Hepatocyte (in vitro differentiated cells): ENCODE data around the gene RFPL2.
"Not testable (repeated sequence)": the region's sequence is repeated elsewhere in the genome, so short reads cannot be mapped to it uniquely, and the experiment has no call there.

Experiments
- EZH2 ChIP-seq: fragments of 200-600 bp; sonication (generic); IDR thresholded peaks from 2 replicates; pipeline ENCODE4 v1.6.1; 2016; ENCODE audit warnings: antibody characterized with exemption, mild to moderate bottlenecking, borderline replicate concordance
- EZH2phosphoT487 ChIP-seq: fragments of 200-600 bp; sonication (generic); IDR thresholded peaks from one replicate; pipeline ENCODE4 v1.6.1; 2018; ENCODE audit warnings: antibody characterized with exemption, mild to moderate bottlenecking, low read depth, moderate library complexity; ENCODE audit not compliant: unreplicated experiment, severe bottlenecking
- TF ChIP-seq, protein P1 (sequence below): fragments of 200-600 bp; sonication (generic); IDR thresholded peaks from 2 replicates; pipeline ENCODE4 v1.5.1; 2016; ENCODE audit warnings: antibody characterized with exemption, mild to moderate bottlenecking; ENCODE audit not compliant: poor library complexity

- TF ChIP-seq, protein P1, sequence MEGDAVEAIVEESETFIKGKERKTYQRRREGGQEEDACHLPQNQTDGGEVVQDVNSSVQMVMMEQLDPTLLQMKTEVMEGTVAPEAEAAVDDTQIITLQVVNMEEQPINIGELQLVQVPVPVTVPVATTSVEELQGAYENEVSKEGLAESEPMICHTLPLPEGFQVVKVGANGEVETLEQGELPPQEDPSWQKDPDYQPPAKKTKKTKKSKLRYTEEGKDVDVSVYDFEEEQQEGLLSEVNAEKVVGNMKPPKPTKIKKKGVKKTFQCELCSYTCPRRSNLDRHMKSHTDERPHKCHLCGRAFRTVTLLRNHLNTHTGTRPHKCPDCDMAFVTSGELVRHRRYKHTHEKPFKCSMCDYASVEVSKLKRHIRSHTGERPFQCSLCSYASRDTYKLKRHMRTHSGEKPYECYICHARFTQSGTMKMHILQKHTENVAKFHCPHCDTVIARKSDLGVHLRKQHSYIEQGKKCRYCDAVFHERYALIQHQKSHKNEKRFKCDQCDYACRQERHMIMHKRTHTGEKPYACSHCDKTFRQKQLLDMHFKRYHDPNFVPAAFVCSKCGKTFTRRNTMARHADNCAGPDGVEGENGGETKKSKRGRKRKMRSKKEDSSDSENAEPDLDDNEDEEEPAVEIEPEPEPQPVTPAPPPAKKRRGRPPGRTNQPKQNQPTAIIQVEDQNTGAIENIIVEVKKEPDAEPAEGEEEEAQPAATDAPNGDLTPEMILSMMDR = not testable (repeated sequence)
- TF ChIP-seq EZH2, EZH2phosphoT487: not testable (repeated sequence)
These were observed 9.0 kb downstream of the RFPL2 start for GRCh38 chr22:32195900-32196299.
